GM12878 (cell line): Measurements from ENCODE around the gene SPTA1. TPM values are rescaled to one million over a fixed set of nuclear protein-coding genes. Genes with fewer than 3 reads are reported as not detected.

ENCODE experiments used
- ATAC-seq: fragments of 200-7000 bp; cut with Tn5 transposase; 3 replicates; pipeline ENCODE4 v1.9.1; 2020; ENCODE audit warnings: mild to moderate bottlenecking, moderate library complexity
- BruUV-seq: library from RNA; stranded (reverse); fragments of 400-500 nt; replicated peaks from 2 replicates; lab custom pipeline; 2021; lab: Mats Ljungman, UMichigan
- CTCF ChIA-PET: fragments of 300-600 bp; sonication (Branson Sonifier 250); formaldehyde crosslinking; extraction: SDS; loops from one replicate; lab custom pipeline; 2021; ENCODE audit warnings: inconsistent platforms; lab: Yijun Ruan, JAX
- POLR2A ChIA-PET: fragments of 350-600 bp; formaldehyde crosslinking; extraction: SDS; loops from one replicate; lab custom pipeline; 2021; ENCODE audit warnings: inconsistent platforms; lab: Charles Lee
- RAD21 ChIA-PET: fragments of 300-600 bp; sonication (Branson Sonifier 250); formaldehyde crosslinking; loops from one replicate; lab custom pipeline; 2023; ENCODE audit warnings: antibody characterized with exemption; ENCODE audit not compliant: unreplicated experiment; lab: Charles Lee
- SMC1A ChIA-PET: fragments of 300-600 bp; sonication (Branson Sonifier 250); formaldehyde crosslinking; loops from one replicate; lab custom pipeline; 2023; ENCODE audit not compliant: unreplicated experiment, uncharacterized antibody; lab: Charles Lee
- DNase-seq: peaks from one replicate; pipeline ENCODE4 v3.0.0-alpha.2; 2011; ENCODE audit warnings: low read depth, low spot score
- FAIRE-seq: peaks from 3 replicates; lab custom pipeline; 2011; peaks lifted over from hg19 to GRCh38; lab: Jason Lieb, UNC
- H2AFZ ChIP-seq: 2 replicates; pipeline ENCODE4 v1.6.0; 2011; ENCODE audit warnings: low read depth, low read length, control low read depth; ENCODE audit not compliant: control insufficient read depth
- H3K27ac ChIP-seq: 2 replicates; pipeline ENCODE4 v1.5.1; 2011; ENCODE audit warnings: control low read depth; ENCODE audit not compliant: control insufficient read depth, insufficient read depth
- H3K27me3 ChIP-seq, 2 experiments: replicated peaks in 1 of 2; 2 replicates each; pipeline versions ENCODE4 v1.6.0 to v1.6.1; 2011; ENCODE audit warnings: low read length in 1 of 2; ENCODE audit not compliant: control insufficient read depth in 2 of 2, insufficient read depth in 2 of 2
- H3K36me3 ChIP-seq, 2 experiments: 2 replicates each; pipeline ENCODE4 v1.5.1; 2011; ENCODE audit warnings: low read length in 1 of 2; ENCODE audit not compliant: control insufficient read depth in 2 of 2, insufficient read depth in 2 of 2
- H3K4me1 ChIP-seq: 2 replicates; pipeline ENCODE4 v1.6.1; 2011; ENCODE audit warnings: mild to moderate bottlenecking, low read length, moderate library complexity, mixed read lengths; ENCODE audit not compliant: control insufficient read depth, insufficient read depth
- H3K4me2 ChIP-seq: 2 replicates; pipeline ENCODE4 v1.6.0; 2011; ENCODE audit warnings: control low read depth; ENCODE audit not compliant: control insufficient read depth, insufficient read depth
- H3K4me3 ChIP-seq: fragments of 200-600 bp; sonication (generic); 2 replicates; pipeline ENCODE4 v1.5.1; 2016
- H3K79me2 ChIP-seq: 2 replicates; pipeline ENCODE4 v1.6.0; 2011; ENCODE audit warnings: low read length; ENCODE audit not compliant: control insufficient read depth, insufficient read depth
- H3K9ac ChIP-seq: 2 replicates; pipeline ENCODE4 v1.8.0; 2011; ENCODE audit warnings: low read length, control low read depth, mixed read lengths; ENCODE audit not compliant: control insufficient read depth, insufficient read depth
- H3K9me3 ChIP-seq: replicated peaks from 3 replicates; pipeline ENCODE4 v1.5.1; 2011; ENCODE audit warnings: mild to moderate bottlenecking, low read length; ENCODE audit not compliant: control insufficient read depth, insufficient read depth
- H4K20me1 ChIP-seq: 2 replicates; pipeline ENCODE4 v1.6.0; 2011; ENCODE audit not compliant: control insufficient read depth, insufficient read depth
- BHLHE40 ChIP-seq, 2 experiments: fragments of 450-650 bp in 1 of 2; IDR thresholded peaks; 2 replicates each; pipeline ENCODE4 v1.6.1; 2011 to 2017; ENCODE audit warnings: low read depth in 2 of 2, borderline replicate concordance in 1 of 2, improper control_type of control experiment in 1 of 2, low read length in 1 of 2, mild to moderate bottlenecking in 1 of 2
- CBX5 ChIP-seq: sonication (generic); IDR thresholded peaks from 2 replicates; pipeline ENCODE4 v1.6.1; 2016; ENCODE audit warnings: low read depth, moderate library complexity, mild to moderate bottlenecking, inconsistent platforms
- E2F4 ChIP-seq: IDR thresholded peaks from 2 replicates; pipeline ENCODE4 v1.6.1; 2012; ENCODE audit warnings: low read depth, low read length, improper control_type of control experiment
- E4F1 ChIP-seq: fragments of 450-650 bp; IDR thresholded peaks from 2 replicates; pipeline ENCODE4 v1.6.1; 2018; ENCODE audit warnings: borderline replicate concordance, mild to moderate bottlenecking; ENCODE audit not compliant: partially characterized antibody
- HDAC6 ChIP-seq: fragments of 200-600 bp; sonication (generic); IDR thresholded peaks from one replicate; pipeline ENCODE4 v1.8.0; 2017; ENCODE audit warnings: antibody characterized with exemption; ENCODE audit not compliant: unreplicated experiment
- NRF1 ChIP-seq: conservative IDR thresholded peaks from 2 replicates; pipeline ENCODE4 v1.6.1; 2011; ENCODE audit warnings: mild to moderate bottlenecking, low read depth, low read length, improper control_type of control experiment
- POLR2AphosphoS5 ChIP-seq: IDR thresholded peaks from 2 replicates; pipeline ENCODE4 v1.6.1; 2011; ENCODE audit warnings: mild to moderate bottlenecking, low read length, inconsistent platforms
- POU2F2 ChIP-seq: IDR thresholded peaks from 3 replicates; pipeline ENCODE4 v1.6.1; 2011; ENCODE audit warnings: low read depth, mild to moderate bottlenecking, low read length, borderline replicate concordance
- PRDM15 ChIP-seq: fragments of 450-650 bp; formaldehyde crosslinking; IDR thresholded peaks from 2 replicates; pipeline ENCODE4 v1.4.0; 2020; ENCODE audit warnings: mild to moderate bottlenecking, moderate library complexity
- RBBP5 ChIP-seq: fragments of 200-600 bp; sonication (generic); conservative IDR thresholded peaks from 2 replicates; pipeline ENCODE4 v1.6.1; 2016
- RUNX3 ChIP-seq: IDR thresholded peaks from 2 replicates; pipeline ENCODE4 v1.6.1; 2012; ENCODE audit warnings: low read length, inconsistent platforms
- SPI1 ChIP-seq: IDR thresholded peaks from 2 replicates; pipeline ENCODE4 v1.6.1; 2011; ENCODE audit warnings: low read depth, mild to moderate bottlenecking, low read length, moderate library complexity, borderline replicate concordance; ENCODE audit not compliant: insufficient read depth
- TARDBP ChIP-seq: IDR thresholded peaks from 2 replicates; pipeline ENCODE4 v1.6.1; 2016; ENCODE audit warnings: borderline replicate concordance
- TCF12 ChIP-seq: IDR thresholded peaks from 2 replicates; pipeline ENCODE4 v1.6.1; 2011; ENCODE audit warnings: low read depth, mild to moderate bottlenecking, low read length
- ZNF24 ChIP-seq: fragments of 450-650 bp; IDR thresholded peaks from 2 replicates; pipeline ENCODE4 v1.6.1; 2017; ENCODE audit warnings: antibody characterized with exemption, mild to moderate bottlenecking
- in situ Hi-C: fragments of 300-500 bp; cut with MboI; formaldehyde crosslinking; loops from 9 replicates; pipeline ENCODE4 v1.14.3; 2018; ENCODE audit warnings: mixed read lengths
- intact Hi-C: fragments of 100-400 bp; cut with micrococcal nuclease; formaldehyde crosslinking; loops from one replicate; pipeline ENCODE4 v1.14.2; 2022; ENCODE audit not compliant: unreplicated experiment
- polyA plus RNA-seq, 11 experiments: library from polyadenylated mRNA; depleted of rRNA in 4 of 11; unstranded in 6 of 11; stranded (reverse) in 5 of 11; fragments of >200 nt; fragmentation: Nextera tagmentation in 4 of 11; fragmentation: Illumina TruSeq in 1 of 11; extraction: Ambion mirVana in 4 of 11; extraction: Trizol in 1 of 11; gene quantifications; 1 replicate in 1 of 11; 2 replicates in 10 of 11; pipeline versions ENCODE4 v1.2.1 to v1.2.3, GENCODE V29; 2011 to 2016; ENCODE audit warnings: inconsistent platforms in 2 of 11, missing spikeins in 2 of 11, low read depth in 1 of 11
- total RNA-seq, 4 experiments: library from RNA; depleted of rRNA in 3 of 4; stranded (reverse); fragments of >200 nt in 3 of 4; fragmentation: Illumina TruSeq in 1 of 4; extraction: Trizol in 1 of 4; gene quantifications; 2 replicates each; pipeline versions ENCODE4 v1.2.1 to v1.2.3, GENCODE V29; 2013 to 2021

The SPTA1 gene
- total and polyA plus RNA-seq, 10 of the 15 experiments (the other 5 are each of a cell fraction or from before 2014, with no cell fraction given): under 0.01 to 0.21 (median 0.12) TPM; not detected in 5

DNA sequence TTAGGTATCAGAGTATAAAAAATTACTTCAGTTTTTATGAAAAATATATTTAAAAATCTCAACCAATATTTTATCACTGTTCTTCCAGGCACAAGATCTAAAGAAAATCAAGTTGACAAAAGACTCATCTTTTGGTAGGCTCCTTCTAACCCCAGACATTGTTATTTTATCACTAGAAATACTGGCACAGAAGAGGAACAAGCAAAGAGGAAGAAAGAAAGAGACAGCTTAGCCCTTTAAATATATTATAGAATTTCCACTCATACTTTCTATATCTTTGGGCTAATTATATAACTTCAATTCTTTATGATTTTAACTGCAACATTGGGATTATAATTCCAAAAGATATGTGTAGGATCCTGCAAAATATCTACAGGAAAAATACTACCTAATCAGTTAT lies 32.4 kb downstream of the SPTA1 start:
- in situ Hi-C loops: no loop called here
- no TSS peak for BruUV-seq
- no peak for TF ChIP-seq E2F4
- no peak for TF ChIP-seq HDAC6
- no peak for TF ChIP-seq POU2F2
- TF ChIP-seq TCF12: no peak
- no peak for TF ChIP-seq SPI1
- no peak for TF ChIP-seq ZNF24
- TF ChIP-seq NRF1: no peak
- no peak for TF ChIP-seq RBBP5
- no peak for TF ChIP-seq E4F1
- no peak for TF ChIP-seq CBX5
- TF ChIP-seq POLR2AphosphoS5: no peak
- TF ChIP-seq BHLHE40 (IDR thresholded peaks at IDR 0.05; ENCODE audit: borderline replicate concordance in 1 of 2, low read depth in 2 of 2, low read length in 1 of 2): no peak
- no peak for TF ChIP-seq PRDM15 (CRISPR knock-in tag)
- TF ChIP-seq TARDBP: no peak
- no peak for TF ChIP-seq RUNX3

More for the DNA sequence above, 32.4 kb downstream of the SPTA1 start:
- no peak overlapping the region for H3K27ac ChIP-seq
- POLR2A ChIA-PET: no interaction called here
- no peak for DNase-seq
- no peak for FAIRE-seq
- H3K4me2 ChIP-seq: no peak overlapping the region
- RAD21 ChIA-PET: no interaction called here
- SMC1A ChIA-PET: no interaction called here
- H3K9me3 ChIP-seq: no peaks in the 10 kb centered on the region
- CTCF ChIA-PET: no interaction called here
- no peak overlapping the region for H3K9ac ChIP-seq
- H3K27me3 ChIP-seq: no peaks in the 10 kb centered on the region
- H3K79me2 ChIP-seq: no peaks in the 10 kb centered on the region
- ATAC-seq: no peak
- H3K36me3 ChIP-seq: no peaks in the 10 kb centered on the region
- no peaks in the 10 kb centered on the region for H4K20me1 ChIP-seq
- intact Hi-C loops: loop anchor here (10.0 kb wide), 1 partner anchor 341 kb away; no protein-coding TSS in a partner anchor
- H3K4me1 ChIP-seq: no peaks in the 10 kb centered on the region
- no peak overlapping the region for H3K4me3 ChIP-seq
- H2AFZ ChIP-seq: no peak overlapping the region
